K562 (cell line): ENCODE measurements around the gene ALG9. TPM values are rescaled to one million over a fixed set of nuclear protein-coding genes. Genes with fewer than 3 reads are reported as not detected.
A peak's percentile ranks its signal among the peaks of the same experiment; 100 is the strongest.

Source experiments
- ATF7 ChIP-seq: fragments of 450-650 bp; IDR thresholded peaks from 2 replicates; pipeline ENCODE4 v1.7.1; 2014; ENCODE audit warnings: mild to moderate bottlenecking, moderate library complexity
- CSDE1 ChIP-seq, 2 experiments: fragments of 450-650 bp; IDR thresholded peaks; 2 replicates each; pipeline ENCODE4 v1.6.1; 2016; ENCODE audit warnings: mild to moderate bottlenecking in 1 of 2
- DIDO1 ChIP-seq: fragments of 450-650 bp; IDR thresholded peaks from 2 replicates; pipeline ENCODE4 v1.6.1; 2016; ENCODE audit warnings: low read depth, missing biosample characterization, missing genetic modification characterization
- FOS ChIP-seq: IDR thresholded peaks from 3 replicates; pipeline ENCODE4 v1.6.1; 2011; ENCODE audit not compliant: insufficient read length; ENCODE audit errors: extremely low read depth
- GABPB1 ChIP-seq: sonication (generic); formaldehyde crosslinking; IDR thresholded peaks from 2 replicates; pipeline ENCODE4 v1.8.0; 2022; ENCODE audit warnings: mild to moderate bottlenecking, missing genetic modification reagents
- HCFC1 ChIP-seq: IDR thresholded peaks from 2 replicates; pipeline ENCODE4 v1.6.1; 2012; ENCODE audit warnings: low read depth, low read length, improper control_type of control experiment
- HMGXB4 ChIP-seq: sonication (generic); formaldehyde crosslinking; IDR thresholded peaks from 2 replicates; pipeline ENCODE4 v1.8.1; 2023; ENCODE audit warnings: mild to moderate bottlenecking, missing genetic modification reagents
- MCM2 ChIP-seq: fragments of 450-650 bp; IDR thresholded peaks from 2 replicates; pipeline ENCODE4 v1.6.1; 2017; ENCODE audit warnings: low read depth, mild to moderate bottlenecking
- MEF2A ChIP-seq: IDR thresholded peaks from 2 replicates; pipeline ENCODE4 v1.6.1; 2011; ENCODE audit warnings: low read depth, mild to moderate bottlenecking, low read length, moderate library complexity; ENCODE audit not compliant: control insufficient read depth
- MIER1 ChIP-seq: fragments of 450-650 bp; IDR thresholded peaks from 2 replicates; pipeline ENCODE4 v1.6.1; 2016; ENCODE audit warnings: antibody characterized with exemption, mild to moderate bottlenecking, low read depth
- NCOA2 ChIP-seq, 2 experiments: fragments of 450-650 bp; IDR thresholded peaks; 2 replicates each; pipeline ENCODE4 v1.6.1; 2018; ENCODE audit warnings: mild to moderate bottlenecking in 2 of 2, moderate library complexity in 1 of 2; ENCODE audit not compliant: partially characterized antibody in 2 of 2
- PATZ1 ChIP-seq: fragments of 250-450 bp; sonication (Bioruptor Pico); IDR thresholded peaks from 2 replicates; pipeline ENCODE4 v1.5.0; 2020; ENCODE audit warnings: mild to moderate bottlenecking, borderline replicate concordance
- POLR3G ChIP-seq: IDR thresholded peaks from 2 replicates; pipeline ENCODE4 v1.6.1; 2011; ENCODE audit not compliant: insufficient read length, insufficient replicate concordance; ENCODE audit errors: extremely low read depth
- RAD21 ChIP-seq, 2 experiments: fragments of 250-450 bp in 1 of 2; fragments of 450-650 bp in 1 of 2; sonication (Bioruptor Pico) in 1 of 2; formaldehyde crosslinking in 1 of 2; IDR thresholded peaks in 1 of 2; conservative IDR thresholded peaks in 1 of 2; 2 replicates each; pipeline versions ENCODE4 v1.4.0 to v1.8.0; 2020 to 2022; ENCODE audit warnings: mild to moderate bottlenecking in 2 of 2, moderate library complexity in 1 of 2
- SIN3A ChIP-seq, 2 experiments: fragments of 150-350 bp in 1 of 2; IDR thresholded peaks; 2 replicates each; pipeline ENCODE4 v1.6.1; 2011 to 2016; ENCODE audit warnings: borderline replicate concordance in 2 of 2, low read depth in 2 of 2, low read length in 2 of 2, mild to moderate bottlenecking in 2 of 2, moderate library complexity in 2 of 2; ENCODE audit not compliant: control insufficient read depth in 1 of 2
- SLC30A9 ChIP-seq: fragments of 250-450 bp; sonication (Bioruptor Pico); IDR thresholded peaks from 2 replicates; pipeline ENCODE4 v1.8.0; 2022; ENCODE audit warnings: mild to moderate bottlenecking, moderate library complexity
- SMARCA4 ChIP-seq: fragments of 450-650 bp; IDR thresholded peaks from 2 replicates; pipeline ENCODE4 v1.6.1; 2016
- TCF15 ChIP-seq: fragments of 250-450 bp; sonication (Bioruptor Pico); IDR thresholded peaks from 2 replicates; pipeline ENCODE4 v1.8.0; 2022; ENCODE audit warnings: moderate library complexity, mild to moderate bottlenecking, inconsistent platforms
- TOE1 ChIP-seq, 2 experiments: fragments of 450-650 bp in 1 of 2; sonication (generic) in 1 of 2; formaldehyde crosslinking in 1 of 2; IDR thresholded peaks; 2 replicates each; pipeline versions ENCODE4 v1.7.1 to v1.8.0; 2016 to 2022; ENCODE audit warnings: borderline replicate concordance in 2 of 2, mild to moderate bottlenecking in 2 of 2, antibody characterized with exemption in 1 of 2, inconsistent platforms in 1 of 2, low read depth in 1 of 2, missing genetic modification reagents in 1 of 2, moderate library complexity in 1 of 2
- ZBTB12 ChIP-seq: fragments of 250-450 bp; sonication (Bioruptor Pico); IDR thresholded peaks from 2 replicates; pipeline ENCODE4 v1.4.0; 2020
- ZFP36 ChIP-seq: fragments of 150-350 bp; IDR thresholded peaks from 2 replicates; pipeline ENCODE4 v1.6.1; 2018; ENCODE audit warnings: low read length, low read depth; ENCODE audit not compliant: partially characterized antibody
- ZNF431 ChIP-seq: sonication (generic); formaldehyde crosslinking; IDR thresholded peaks from 2 replicates; pipeline ENCODE4 v1.8.0; 2022; ENCODE audit warnings: mild to moderate bottlenecking, missing genetic modification reagents
- polyA plus RNA-seq, 8 experiments: library from polyadenylated mRNA; depleted of rRNA in 4 of 8; stranded (reverse) in 5 of 8; unstranded in 3 of 8; fragments of >200 nt; fragmentation: Nextera tagmentation in 2 of 8; fragmentation: Illumina TruSeq in 1 of 8; extraction: Ambion mirVana in 2 of 8; extraction: Trizol in 1 of 8; gene quantifications; 2 replicates each; pipeline versions ENCODE4 v1.2.1 to v1.2.3, GENCODE V29; 2011 to 2014; ENCODE audit warnings: inconsistent platforms in 1 of 8, missing spikeins in 1 of 8
- total RNA-seq, 7 experiments: library from RNA; depleted of rRNA in 6 of 7; stranded (reverse); fragments of >200 nt in 6 of 7; fragmentation: Illumina TruSeq in 2 of 7; extraction: Trizol in 2 of 7; gene quantifications; 2 replicates each; pipeline versions ENCODE4 v1.2.1 to v1.2.3, GENCODE V29; 2011 to 2021; ENCODE audit warnings: low replicate concordance in 1 of 7

The ALG9 gene
- total and polyA plus RNA-seq, 9 of the 15 experiments (the other 6 are each of a cell fraction or from before 2014, with no cell fraction given): 11.5 to 40.5 (median 24.9) TPM

GRCh38 chr11:111878849-111879636 lies 7.7 kb upstream of the ALG9 start, which contains the start of the genes CFAP68 and FDXACB1 (continued):
- TF ChIP-seq ZBTB12 (CRISPR knock-in tag) (peak; percentile 98), HMGXB4 (CRISPR knock-in tag) (peak; percentile 40; the same call in 1 of the 2 replicates), DIDO1 (tag) (peak; percentile 81), SIN3A (IDR thresholded peaks at IDR 0.05; ENCODE audit: borderline replicate concordance in 2 of 2, control insufficient read depth in 1 of 2, low read depth in 2 of 2, low read length in 2 of 2) (peak; percentile 62 to 78; a peak in 3 of 4 replicates), ATF7 (peak; percentile 96), CSDE1 (IDR thresholded peaks at IDR 0.05) (peak in 1 of 2 experiments; percentile 92; a peak in 2 of 4 replicates), NCOA2 (IDR thresholded peaks at IDR 0.05; ENCODE audit: partially characterized antibody in 2 of 2) (no peak), SLC30A9 (CRISPR knock-in tag) (no peak), ZNF431 (CRISPR knock-in tag) (peak; percentile 23; the same call in 1 of the 2 replicates), ZFP36 (peak; percentile 81), MCM2 (no peak), PATZ1 (CRISPR knock-in tag) (no peak), MIER1 (no peak), RAD21 (CRISPR knock-in tag; conservative IDR thresholded peaks at IDR 0.05 in 1 of 2, IDR thresholded peaks at IDR 0.05 in 1 of 2) (peak; percentile 85 to 89), HCFC1 (peak; percentile 83), MEF2A (no peak), FOS (no peak), POLR3G (no peak), GABPB1 (peak; percentile 99), TOE1 (IDR thresholded peaks at IDR 0.05; ENCODE audit: borderline replicate concordance) (peak; percentile 76; the same call in 1 of the 2 replicates), TOE1 (CRISPR knock-in tag; IDR thresholded peaks at IDR 0.05; ENCODE audit: borderline replicate concordance, low read depth) (no peak), SMARCA4 (peak; percentile 36; the same call in 1 of the 2 replicates), TCF15 (CRISPR knock-in tag) (no peak)
